Measurements from ENCODE around the gene FBXL13.
"Not testable (repeated sequence)": the region's sequence is repeated elsewhere in the genome, so short reads cannot be mapped to it uniquely, and the experiment has no call there.

The FBXL13 gene

DNA sequence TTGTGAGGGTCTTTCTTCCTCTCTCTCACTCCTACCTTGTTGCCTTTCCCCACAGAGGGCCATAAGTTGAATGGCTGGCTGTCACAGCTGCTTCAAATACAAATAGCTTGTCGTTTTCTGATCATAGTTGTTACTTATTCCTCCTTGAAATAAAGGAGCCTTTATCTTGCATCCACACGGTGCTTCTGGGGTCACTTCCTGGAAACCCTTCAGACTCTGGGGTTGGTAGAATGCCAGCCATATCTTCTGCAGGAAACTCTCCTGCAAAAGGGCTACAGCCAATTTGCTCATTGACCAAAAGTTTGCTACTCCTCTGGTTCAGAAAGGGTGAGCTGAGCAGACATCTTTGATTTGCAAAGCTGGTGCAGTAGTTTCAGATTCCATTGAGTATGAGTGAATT lies 255.4 kb downstream of the FBXL13 start:
- DNase-seq (ENCODE audit: low read depth in 2 of 2): no peak

DNA sequence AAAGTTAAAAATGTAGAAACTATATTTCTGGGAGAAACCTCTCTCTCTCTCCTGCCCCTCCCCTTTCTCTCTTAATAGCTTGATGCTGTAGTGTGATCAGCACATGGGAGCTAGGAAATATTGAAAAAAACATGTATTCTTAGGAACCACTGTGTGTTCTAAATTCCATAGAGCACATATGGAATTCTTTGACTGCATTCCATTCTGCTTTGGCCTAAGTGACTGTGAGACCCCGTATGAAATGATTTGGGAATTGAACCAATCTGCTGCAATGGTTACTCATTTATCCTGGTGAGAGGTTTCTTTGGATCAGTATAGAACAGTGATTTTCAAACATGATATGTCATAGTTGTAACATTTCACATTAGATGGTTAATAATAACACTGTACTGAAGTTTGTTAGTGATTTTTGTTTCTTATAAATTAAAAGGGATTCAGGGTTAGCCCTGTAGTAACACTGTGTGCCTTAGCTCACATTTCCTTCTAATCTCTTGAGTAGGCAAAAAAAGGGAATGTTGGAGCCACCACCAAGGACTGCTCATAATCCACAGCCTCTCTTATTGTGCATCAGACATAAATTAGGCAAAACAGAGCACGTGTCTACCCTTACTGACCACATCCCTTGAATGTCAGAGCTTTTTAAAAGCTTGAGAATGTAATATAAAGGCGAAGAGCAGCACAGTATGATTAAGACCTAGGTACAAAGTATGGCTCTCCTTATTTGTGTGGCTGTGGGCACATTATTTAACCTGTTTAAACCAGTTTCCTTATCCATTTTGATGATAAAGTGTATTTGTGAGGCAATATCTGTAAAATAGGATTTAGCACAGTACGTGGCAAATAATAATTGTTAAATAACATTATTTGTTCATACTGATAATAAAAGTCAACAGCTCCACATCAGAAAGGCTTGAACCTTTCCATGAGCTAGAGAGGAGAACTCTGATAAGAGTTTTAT lies 256.7 kb downstream of the FBXL13 start:
- no peak for DNase-seq (ENCODE audit: low read depth in 2 of 2)

DNA sequence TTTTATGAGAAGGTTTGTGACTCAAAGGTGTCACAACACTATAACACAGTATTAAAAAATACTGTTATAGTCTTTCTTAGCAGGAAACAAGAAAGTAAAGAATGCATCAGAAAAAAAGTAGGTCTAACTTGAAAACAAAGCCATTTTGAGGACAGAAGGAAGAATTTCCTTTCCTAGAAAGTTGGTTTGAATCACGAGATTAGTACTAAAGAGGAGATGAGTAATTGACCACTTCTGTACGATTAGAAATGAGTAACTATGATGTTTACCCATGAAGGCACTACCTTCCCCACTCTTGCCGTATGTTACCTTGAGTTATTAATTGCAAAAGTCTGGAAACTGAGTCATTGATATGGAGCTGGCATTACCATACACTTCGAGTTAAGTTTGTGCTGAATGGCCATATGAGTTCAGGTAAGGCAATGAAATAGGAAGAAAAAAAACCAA lies 260.5 kb downstream of the FBXL13 start:
- no peak for DNase-seq (ENCODE audit: low read depth in 2 of 2)

DNA sequence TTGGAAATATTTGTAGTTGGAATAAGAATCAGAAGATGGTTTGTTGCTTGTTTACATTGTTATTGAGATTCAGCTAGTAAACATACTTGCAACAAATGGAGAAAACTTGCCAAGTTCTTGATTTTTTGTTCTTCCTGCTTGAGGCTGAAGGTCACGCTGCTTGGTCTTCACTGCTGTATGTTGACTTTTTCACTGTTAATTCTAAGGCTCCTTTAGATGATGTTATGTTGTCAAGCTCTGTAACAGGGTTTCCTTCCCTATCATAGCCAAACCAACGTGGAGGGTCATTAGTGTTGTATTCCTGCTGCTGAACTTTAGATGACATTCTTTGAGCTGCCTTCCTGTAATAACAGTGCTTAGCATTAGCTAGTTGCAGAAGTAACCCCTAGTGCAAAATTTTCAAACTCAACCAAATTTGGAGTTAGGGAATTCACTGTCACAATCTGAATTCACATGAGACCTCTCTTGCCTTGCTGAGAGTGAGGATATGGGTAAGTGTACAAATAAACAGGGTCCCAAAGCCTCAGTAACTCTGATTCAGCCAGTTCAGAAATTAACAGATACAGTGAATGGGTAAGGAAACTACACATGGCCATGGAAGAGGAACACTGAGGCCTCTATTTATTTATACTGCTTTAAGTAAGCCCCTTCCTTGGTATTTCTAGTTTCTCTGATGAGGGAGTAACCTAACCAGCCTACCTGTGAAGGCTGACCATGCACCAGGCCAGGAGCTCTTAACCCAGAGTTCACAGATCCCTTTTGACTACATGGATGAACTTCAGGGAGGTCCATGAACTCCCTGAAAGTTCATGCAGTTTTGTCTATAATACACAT lies 261.2 kb downstream of the FBXL13 start:
- no peak for DNase-seq (ENCODE audit: low read depth in 2 of 2)

DNA sequence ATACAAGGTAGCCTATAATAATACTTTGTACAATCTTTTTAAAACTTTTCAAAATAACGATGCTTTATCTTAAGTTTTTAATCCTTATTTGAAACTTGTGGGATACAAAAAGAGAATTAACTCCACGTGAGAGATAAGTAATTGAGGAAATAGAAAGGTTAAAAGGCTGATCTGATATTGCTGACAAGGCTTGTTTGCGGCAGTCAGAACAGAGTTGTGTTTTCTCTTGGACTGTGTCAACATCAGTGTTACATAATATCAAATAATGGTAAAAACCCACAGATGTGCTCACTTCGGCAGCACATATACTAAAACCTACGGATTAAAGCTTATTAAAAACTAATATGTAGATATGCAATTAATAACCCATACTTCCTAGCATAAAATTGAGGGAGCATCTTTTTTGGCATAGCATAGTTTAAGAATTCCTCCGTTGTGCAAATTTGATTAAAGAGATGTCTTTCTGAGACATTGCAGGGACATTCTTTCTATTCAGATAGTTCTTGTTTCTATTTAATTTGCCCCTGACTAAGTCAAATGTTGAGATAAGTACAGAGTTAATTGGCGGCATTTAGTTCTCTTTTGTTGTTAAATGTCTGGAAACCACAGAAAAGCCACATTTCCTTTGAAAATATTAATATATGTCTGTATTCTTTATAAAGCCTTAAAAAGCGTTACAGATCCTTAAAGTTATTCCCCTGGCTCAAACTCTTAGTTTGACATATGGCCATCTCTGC lies 262.5 kb downstream of the FBXL13 start:
- DNase-seq (ENCODE audit: low read depth in 2 of 2): no peak

DNA sequence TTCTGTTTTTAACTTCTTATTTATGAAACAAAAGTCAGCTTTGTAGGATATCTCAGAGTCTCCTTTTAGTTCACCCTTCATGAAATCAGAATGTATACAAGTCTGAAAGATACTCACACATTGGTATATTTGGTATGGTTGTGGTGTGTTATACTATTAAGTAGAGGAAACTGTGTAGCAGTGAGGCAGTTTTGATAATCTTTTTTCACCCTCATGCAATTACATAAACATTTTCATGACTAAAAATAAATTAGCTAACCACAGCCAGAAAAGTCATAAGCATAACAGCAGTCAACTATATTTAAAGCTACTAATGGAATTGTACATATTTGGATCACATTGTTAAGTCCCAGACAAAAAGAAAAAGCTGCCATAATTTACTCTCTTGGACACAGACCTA lies 263.7 kb downstream of the FBXL13 start:
- DNase-seq (ENCODE audit: low read depth in 2 of 2): no peak

DNA sequence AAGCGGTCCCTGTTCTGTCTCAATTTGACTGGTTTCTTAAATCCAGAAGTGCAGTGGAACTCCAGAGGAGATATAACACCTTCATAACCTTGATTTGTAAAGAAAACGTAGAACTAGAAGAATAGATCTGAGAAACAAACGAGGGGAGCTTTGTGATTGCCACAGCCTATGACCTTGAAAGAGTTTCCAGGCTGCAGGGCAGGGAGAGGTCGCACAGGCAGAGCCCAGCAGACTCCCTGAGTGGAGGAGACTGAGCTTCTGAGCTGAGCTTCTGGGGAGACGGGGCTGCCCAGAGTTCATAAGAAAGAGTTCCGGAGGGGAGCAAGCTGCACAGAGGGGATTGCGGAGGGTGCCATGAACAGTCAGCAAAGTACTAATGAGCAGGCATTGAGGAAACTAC lies 268.0 kb downstream of the FBXL13 start:
- DNase-seq (ENCODE audit: low read depth in 2 of 2): no peak

DNA sequence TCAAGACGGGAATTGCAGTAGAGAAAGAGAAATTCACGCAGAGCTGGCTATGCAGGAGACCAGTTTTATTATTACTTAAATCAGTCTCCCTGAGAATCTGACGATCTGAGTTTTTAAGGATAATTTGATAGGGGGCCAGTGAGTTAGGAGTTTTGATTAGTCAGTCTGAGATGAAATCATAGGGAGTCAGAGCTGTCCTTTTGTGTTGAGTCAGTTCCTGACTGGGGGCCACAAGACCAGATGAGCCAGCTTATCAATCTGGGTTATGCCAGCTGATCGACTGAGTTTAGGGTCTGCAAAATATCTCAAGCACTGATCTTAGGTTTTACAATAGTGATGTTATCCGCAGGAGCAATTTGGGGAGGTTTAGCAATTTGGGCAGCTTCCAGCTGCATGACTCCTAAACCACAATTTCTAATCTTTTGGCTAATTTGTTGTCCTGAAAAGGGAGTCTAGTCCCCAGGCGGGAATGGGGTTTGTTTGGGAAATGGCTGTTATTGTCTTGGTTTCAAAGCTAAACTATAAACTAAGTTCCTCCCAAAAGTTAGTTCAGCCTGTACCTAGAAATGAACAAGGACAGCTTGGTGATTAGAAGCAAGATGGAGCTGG lies 278.5 kb downstream of the FBXL13 start:
- not testable (repeated sequence) for DNase-seq (ENCODE audit: low read depth in 2 of 2)

DNA sequence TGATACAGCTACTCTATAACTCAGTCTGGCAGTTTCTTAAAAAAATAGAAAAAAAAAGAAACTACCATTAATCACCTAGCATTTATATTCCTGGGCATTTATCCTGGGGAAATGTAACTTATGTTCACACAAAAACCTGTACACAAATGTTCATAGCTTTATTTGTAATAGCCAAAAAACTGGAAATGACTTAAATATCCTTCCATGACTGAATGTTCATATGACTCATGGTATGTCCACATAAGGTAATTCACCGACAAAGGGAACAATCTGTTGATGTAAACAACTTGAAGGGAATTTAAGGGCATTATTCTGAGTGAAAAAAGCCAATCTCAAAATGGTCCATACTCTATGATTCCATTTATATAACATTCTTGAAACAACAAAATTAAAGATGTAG lies 280.0 kb downstream of the FBXL13 start:
- not testable (repeated sequence) for DNase-seq (ENCODE audit: low read depth in 2 of 2)

DNA sequence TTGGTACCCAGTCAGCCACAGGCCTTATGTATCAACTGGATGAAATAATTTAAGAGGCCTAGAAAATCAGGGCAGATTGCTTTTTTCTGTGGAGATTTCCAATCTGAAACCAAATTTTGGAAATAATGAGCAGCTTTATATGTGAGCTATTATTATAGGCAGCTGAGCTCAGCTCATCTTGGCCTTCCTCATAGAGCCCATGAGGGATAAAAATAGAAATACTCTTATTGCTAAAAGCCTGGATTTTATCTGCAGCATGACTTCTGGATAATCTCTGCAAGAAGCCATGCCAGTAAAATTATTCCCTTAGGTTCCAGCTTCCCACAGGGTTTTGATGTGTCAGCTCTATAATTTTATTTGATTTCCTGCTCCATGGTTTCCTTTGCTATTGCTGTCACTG lies 282.8 kb downstream of the FBXL13 start:
- not testable (repeated sequence) for DNase-seq (ENCODE audit: low read depth in 2 of 2)

DNA sequence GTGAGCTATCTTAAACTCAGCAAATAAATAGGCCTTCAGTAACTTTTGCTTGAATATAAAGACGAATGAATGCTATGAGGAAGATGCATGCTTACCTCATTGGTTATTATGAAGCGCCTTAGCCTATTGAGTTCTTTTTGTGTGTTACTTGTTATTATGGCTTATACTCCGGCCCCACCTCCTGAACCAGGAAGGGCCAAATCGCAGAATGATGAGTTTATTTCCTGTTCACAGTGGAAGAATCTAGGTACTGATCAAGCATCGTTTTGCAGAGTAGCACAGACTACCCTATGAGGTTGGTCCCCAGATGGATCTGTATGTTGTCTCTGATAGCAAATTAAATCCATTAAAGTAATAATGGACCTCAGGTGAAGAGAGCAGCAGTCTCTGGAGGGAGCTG lies 283.2 kb downstream of the FBXL13 start:
- not testable (repeated sequence) for DNase-seq (ENCODE audit: low read depth in 2 of 2)

DNA sequence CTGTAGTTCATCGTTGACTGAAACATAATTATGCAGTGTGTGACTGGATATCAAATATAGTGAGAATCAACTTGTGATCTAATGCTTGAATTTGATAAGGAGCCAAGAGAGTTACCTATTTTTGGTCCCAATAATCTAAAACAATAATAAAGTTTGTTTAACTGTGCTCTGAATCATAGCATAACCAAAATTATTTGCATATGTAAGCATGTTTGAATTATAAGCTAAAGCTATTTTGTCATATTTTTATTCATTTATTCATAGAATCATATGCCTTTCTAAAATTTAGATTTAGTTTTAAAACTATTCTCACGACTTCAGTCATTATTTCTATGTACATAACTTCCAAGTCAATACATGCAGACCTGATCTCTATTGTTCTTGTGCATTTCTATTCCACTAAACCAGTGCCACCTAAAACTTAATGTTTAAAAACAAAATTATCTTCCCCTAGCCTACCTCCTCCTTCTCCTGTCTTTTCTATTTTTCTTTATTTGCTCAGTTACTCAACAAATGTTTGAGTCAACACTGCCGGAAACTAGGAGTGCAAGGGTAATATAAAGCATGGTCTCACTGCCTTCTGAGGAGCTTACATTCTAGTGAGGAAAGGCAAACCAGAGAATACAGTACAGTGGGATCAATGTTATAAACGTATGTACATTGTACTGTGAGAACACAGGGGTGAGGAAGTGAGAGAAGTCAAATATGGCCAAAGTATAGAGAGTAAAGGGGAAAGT lies 284.1 kb downstream of the FBXL13 start:
- not testable (repeated sequence) for DNase-seq (ENCODE audit: low read depth in 2 of 2)

DNA sequence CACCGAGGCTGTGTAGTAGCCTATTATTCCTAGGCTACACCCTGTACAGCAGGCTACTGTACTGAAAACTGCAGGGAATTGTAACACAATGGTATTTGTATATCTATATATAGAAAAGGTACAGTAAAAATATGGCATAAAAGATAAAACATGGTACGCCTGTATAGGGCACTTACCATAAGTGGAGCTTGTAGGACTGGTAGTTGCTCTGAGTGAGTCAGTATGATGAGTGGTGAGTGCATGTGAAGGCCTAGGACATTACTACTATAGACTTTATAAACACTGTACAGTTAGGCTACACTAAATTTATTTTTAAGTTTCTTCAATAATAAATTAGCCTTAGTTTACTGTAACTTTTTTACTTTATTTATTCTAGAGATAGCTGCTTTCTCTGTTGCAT lies 285.8 kb downstream of the FBXL13 start:
- DNase-seq (ENCODE audit: low read depth in 2 of 2): not testable (repeated sequence)

DNA sequence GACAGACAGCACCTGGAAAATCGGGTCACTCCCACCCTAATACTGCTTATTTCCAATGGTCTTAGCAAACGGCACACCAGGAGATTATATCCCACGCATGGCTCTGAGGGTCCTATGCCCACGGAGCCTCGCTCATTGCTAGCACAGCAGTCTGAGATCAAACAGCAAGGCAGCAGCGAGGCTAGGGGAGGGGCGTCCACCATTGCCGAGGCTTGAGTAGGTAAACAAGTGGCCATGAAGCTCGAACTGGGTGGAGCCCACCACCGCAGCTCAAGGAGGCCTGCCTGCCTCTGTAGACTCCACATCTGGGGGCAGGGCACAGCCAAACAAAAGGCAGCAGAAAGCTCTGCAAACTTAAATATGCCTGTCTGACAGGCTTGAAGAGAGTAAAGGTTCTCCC lies 293.7 kb downstream of the FBXL13 start:
- DNase-seq (ENCODE audit: low read depth in 2 of 2): not testable (repeated sequence)

DNA sequence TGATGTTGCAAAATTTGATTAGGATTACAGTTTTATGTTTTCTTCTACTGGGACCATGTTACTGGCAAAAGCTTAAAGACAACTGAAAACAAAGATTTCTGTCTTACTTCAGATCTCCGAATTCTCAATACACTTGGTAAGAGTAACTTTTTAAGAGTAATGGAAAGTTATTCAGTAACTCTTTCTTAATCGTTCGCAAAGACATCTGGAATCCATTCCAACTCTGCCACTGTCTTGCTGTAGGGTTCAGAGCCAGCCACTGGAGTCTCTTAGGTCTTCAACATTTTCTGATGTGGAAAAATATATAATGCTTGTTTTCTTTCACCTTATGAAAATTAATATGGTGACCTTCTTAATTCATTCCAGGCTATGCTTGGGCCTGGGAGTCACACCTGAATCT lies 295.9 kb downstream of the FBXL13 start:
- not testable (repeated sequence) for DNase-seq (ENCODE audit: low read depth in 2 of 2)

DNA sequence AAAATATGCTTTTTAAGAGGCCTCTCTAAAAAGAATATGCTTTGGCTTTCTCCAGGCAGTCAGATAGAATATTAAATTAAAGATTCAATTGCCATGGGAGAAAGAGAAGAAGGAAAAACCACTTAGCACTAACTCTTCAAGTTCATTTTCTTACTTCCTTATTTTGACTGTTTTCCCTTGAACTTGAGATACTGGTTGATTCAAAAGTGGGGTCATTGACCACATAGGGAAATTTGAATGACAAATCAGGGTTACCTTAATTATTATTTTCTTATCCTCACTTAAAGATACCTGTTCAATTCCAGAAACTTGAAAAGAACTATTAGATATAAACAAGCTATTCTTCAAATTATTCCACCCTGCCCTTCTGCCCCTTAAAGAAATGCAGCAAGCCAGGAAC lies 298.4 kb downstream of the FBXL13 start:
- DNase-seq (ENCODE audit: low read depth in 2 of 2): not testable (repeated sequence)

DNA sequence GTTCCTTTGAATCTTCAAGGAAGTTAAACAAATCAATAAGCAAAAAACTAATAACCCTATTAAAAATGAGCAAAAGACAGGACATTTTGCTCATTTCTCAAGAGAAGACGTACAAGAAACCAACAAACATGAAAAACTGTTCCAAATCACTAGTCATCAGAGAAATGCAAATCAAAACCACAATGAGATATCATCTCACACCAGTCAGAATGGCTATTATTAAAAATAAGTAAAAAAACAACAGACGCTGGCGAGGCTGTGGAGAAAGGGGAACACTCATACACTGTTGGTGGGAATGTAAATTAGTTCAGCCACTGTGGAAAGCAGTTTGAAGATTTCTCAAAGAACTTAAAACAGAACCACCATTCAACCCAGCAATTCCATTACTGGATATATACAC lies 304.1 kb downstream of the FBXL13 start:
- not testable (repeated sequence) for DNase-seq (ENCODE audit: low read depth in 2 of 2)

DNA sequence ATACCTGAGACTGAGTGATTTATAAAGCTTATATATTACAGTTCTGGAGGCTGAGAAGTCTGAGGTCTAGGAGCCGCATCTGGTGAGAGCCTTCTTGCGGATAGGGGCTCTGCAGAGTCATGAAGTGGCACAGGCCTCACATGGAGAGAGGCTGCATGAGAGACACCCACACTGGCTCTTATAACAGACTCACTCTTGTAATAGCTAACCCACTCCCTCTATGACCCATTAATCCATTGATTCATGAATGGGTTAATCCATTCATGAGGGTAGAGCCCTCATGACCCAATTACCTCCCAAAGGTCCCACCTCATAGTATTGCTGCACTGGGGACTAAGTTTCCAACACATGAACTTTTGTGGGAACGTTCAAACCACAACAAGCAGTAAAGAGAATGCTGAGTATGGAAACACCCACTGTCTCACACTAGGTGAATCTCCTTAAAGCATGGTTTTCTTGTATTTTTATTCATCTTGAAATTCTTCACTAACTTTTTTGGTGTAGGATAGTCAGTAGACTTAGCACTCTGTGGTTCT lies 304.9 kb downstream of the FBXL13 start:
- DNase-seq (ENCODE audit: low read depth in 2 of 2): not testable (repeated sequence)

DNA sequence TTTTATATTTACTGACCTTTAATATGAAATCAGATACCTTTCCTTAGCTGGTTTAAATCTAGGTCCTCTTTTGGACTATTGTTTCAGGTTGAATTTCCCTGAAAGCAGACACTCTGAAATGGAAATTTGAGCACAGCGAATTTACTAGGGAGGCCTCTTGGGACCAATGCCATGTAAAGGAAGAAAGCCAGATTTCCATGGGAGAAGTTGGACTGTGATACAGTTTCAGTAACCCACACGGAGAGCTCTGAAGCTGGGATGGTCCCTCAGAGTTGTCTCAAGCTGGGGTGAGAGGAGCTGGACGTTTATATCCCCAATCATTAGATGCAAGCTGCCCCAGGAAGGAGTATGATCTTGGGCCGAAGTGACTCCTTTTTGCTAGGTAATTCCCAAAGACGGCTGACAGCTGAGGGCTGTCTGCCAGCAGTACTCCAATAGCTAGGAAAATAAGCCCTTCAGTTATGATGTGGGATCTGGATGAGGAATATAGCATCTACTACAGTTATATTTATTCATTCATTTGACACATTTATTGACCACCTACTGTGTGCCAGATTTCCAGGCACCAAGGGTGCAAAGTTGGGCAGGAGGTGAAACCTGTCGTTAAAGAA lies 311.2 kb downstream of the FBXL13 start:
- DNase-seq (ENCODE audit: low read depth in 2 of 2): not testable (repeated sequence)
